Activated naive CD4-positive, alpha-beta T cell treated with Interleukin-2 at 50 U/mL for 16 hours (primary cell): ENCODE results near the gene CTTNBP2.

Experiments
- DNase-seq: peaks from one replicate; pipeline ENCODE4 v3.0.0-alpha.2; 2020

CTTNBP2 gene

GRCh38 chr7:117824592-117824991, 48.6 kb downstream of the CTTNBP2 start:
- no peak for DNase-seq

GRCh38 chr7:117819558-117819957, 53.7 kb downstream of the CTTNBP2 start:
- DNase-seq: no peak

GRCh38 chr7:117818232-117818631, 55.0 kb downstream of the CTTNBP2 start:
- no peak for DNase-seq

GRCh38 chr7:117816727-117817126, 56.5 kb downstream of the CTTNBP2 start:
- DNase-seq: no peak

GRCh38 chr7:117811696-117812095, 61.5 kb downstream of the CTTNBP2 start:
- DNase-seq: no peak

GRCh38 chr7:117810642-117811512, 62.4 kb downstream of the CTTNBP2 start:
- no peak for DNase-seq

GRCh38 chr7:117809958-117810357, 63.3 kb downstream of the CTTNBP2 start:
- DNase-seq: no peak

DNA sequence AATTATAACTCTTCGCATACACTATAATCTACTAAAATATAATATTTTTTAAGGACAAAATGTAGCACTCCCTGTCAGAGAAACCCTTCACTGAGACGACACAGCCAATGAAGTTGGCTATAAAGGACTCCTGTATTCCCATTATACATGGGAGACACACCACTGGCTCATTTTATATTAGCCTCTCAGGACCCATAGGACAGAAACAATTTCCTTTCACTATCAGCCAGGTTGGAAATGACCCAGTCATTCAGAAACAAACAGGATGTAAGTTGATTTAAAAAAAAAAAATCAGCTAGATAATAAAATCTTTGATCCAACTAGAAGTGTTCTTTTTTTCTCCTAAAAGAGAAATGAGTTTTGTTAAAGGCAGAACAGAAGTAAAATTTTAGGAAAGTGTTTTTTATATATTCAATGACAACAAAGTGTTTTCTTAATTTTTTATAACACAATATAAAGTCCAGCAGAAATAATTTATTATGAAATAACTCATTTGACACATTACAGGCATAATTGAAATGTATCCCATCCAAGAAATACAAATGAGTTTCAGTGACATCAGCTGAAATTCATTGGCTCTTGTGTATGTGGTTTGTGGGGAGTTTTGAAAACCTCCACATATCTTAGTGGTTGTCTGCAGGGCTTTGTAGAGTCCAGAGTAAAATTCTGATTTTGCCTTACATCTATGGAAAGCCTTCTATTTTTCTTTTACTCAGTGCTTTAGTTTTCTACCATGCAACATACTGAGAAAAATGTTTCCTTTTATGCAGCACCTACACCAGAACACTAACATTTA, 64.1 kb downstream of the CTTNBP2 start:
- DNase-seq: no peak

DNA sequence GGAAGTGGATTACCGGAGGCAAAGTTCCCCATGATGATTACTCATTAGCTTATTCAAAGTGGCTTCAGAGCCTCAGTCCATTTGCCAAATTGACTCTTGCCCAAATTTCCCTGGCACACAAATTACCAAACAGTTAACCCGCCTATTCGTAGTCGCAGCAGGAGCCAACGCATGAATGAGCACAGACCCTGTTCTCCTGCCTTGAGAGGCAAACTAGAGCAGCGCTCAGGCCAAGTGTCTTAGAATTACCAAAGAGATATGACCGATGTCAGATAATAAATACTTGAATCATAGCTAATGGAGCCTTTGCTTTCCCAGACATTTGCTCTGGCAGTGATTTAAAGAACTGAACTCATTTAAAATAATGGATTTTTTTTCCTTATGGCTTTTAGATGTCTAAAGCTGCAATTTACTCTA, 64.9 kb downstream of the CTTNBP2 start:
- no peak for DNase-seq

- DNase-seq: no peak
Measured at GRCh38 chr7:117807676-117808075, 65.6 kb downstream of the CTTNBP2 start.

GRCh38 chr7:117806011-117806410, 67.2 kb downstream of the CTTNBP2 start:
- no peak for DNase-seq

DNA sequence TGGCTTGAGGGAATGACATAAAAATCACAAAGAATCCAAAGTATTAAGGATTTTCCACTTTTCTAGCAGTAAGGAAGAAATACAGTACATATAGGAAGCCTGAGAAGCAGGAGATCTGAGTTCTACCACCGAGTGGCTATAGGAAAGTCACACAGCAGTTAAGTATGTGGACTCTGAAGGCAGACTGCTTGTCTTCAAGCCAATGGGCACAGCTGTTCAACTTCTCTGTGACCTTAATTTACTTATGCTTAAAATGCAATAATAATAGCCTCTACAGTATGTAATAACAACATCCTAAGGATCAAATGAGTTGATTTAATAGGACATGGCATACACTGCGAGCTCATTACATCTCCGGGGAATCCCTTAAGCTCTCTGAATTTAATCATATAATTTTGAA, 68.0 kb downstream of the CTTNBP2 start:
- DNase-seq: no peak

GRCh38 chr7:117803476-117803875, 69.8 kb downstream of the CTTNBP2 start:
- DNase-seq: no peak

GRCh38 chr7:117802660-117803059, 70.6 kb downstream of the CTTNBP2 start:
- DNase-seq: no peak

GRCh38 chr7:117800841-117801240, 72.4 kb downstream of the CTTNBP2 start:
- DNase-seq: no peak

- DNase-seq: no peak
Measured at GRCh38 chr7:117800406-117800805, 72.8 kb downstream of the CTTNBP2 start.

GRCh38 chr7:117796889-117797288, 76.4 kb downstream of the CTTNBP2 start:
- DNase-seq: no peak

DNA sequence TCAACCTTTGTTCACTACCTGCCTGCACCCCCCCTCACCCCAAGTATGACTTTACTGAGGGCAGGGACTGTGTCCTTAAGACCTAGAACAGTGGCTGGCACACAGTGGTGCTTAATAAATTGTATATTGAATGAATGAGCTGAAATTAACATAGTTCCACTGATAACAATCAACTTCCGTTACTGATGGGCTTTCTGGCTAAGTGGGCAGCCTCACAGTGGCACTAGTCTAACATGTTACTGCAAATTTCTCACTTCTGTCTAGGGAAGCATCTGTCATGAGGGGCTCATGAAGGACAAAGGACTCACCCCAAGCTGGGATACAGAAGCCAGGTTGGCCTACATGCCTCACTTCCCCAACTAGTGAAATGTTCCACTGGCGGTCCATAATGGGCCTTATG, 79.3 kb downstream of the CTTNBP2 start:
- DNase-seq: no peak

DNA sequence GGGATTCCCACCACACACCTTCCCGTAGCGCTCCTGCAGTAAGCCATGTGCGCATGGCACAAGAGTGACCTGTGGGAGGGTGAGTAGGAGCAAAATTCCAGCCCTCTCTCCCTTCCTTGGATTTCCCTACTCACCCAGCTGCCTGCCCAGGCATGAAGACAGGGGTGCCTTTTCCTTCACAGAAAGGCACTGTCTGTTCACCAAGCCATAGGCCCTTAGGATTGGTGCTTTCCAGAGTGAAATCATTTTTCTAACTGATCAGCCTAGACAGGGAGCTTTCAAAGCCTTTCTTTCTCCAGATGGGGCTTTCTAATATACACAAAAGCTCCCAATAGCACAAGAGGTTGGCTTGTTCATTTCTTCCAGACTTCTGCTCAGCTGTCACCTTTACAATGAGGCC, 79.7 kb downstream of the CTTNBP2 start:
- no peak for DNase-seq

DNA sequence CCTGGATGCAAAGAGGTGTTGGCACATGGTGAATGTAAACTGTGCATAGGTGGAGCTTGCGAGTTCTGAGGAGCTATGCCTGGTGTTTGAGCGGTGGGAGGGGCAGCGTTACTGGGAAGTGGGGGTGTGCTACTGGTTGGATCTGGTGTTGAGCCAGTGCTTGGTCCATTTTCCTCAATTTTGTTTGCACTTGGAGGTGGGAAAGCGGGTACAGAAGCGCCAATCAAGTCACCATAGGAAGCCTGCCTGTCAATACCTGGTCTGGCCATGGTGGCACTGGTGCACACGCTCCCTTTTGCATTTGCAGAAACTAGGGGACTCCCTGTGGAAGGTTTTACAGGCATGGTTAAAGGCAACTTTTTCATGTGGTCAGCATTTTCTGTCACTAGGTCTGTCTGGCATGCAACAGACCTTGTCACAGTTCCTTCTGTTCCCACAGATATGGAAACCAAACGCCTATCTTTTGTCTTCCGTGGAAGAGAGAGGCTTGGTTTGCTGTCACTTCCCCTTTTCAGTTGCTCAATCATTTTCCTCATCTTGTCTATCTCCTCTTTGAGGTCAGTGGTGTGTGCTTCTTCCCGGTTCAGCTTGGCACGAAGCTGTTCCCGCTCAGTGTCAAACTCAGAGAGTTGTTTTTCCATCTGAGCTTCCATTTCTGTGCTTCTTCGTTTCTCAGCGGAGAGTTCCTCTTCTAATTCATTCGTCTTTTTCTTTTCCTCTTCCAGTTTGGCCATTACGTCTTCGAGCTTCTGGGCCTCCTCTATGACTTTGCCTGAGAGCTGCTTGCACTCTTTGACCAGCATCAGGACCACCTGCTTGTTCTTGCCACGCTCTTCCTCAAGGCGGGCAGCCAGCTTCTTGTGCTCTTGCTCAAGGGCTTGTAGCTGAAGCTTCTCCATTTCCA, 81.1 kb downstream of the CTTNBP2 start:
- DNase-seq: no peak

DNA sequence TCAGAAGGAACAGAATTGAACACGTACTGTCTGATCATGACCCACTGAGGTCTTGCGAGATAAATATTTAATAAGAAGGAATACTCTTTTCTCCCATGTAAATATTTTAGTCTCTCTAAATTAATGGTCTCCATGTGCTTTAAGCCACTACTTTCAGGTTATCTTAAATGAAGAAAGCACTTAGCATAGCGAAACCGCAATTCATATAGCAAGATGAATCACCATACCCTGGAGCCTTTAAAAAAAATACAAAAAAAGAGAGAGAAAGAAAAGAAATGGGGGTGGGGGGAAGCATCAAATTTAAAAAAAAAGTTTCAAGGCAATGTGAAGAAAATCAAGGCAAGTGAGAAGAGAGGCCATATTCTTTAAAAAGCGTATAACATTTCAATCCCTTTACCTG, 82.5 kb downstream of the CTTNBP2 start:
- no peak for DNase-seq

- no peak for DNase-seq
Measured at GRCh38 chr7:117790251-117790650, 83.0 kb downstream of the CTTNBP2 start.

- no peak for DNase-seq
Measured at GRCh38 chr7:117785431-117785830, 87.8 kb downstream of the CTTNBP2 start.
